A673 (cell line): ENCODE results near the gene ABCA7.

Experiments used
- CTCF ChIP-seq: fragments of 300-800, 200-600 bp; sonication (generic); conservative IDR thresholded peaks from 2 replicates; pipeline ENCODE4 v1.5.1; 2017; ENCODE audit warnings: low read depth, mild to moderate bottlenecking, antibody characterized with exemption, low read length, moderate library complexity, mixed read lengths
- EZH2 ChIP-seq: fragments of 200-600 bp; sonication (generic); IDR thresholded peaks from 2 replicates; pipeline ENCODE4 v1.6.1; 2017; ENCODE audit warnings: borderline replicate concordance, low read depth, mild to moderate bottlenecking, mixed read lengths, antibody characterized with exemption, low read length; ENCODE audit not compliant: poor library complexity, severe bottlenecking

- TF ChIP-seq CTCF (no peak), EZH2 (no peak)
Observed at GRCh38 chr19:1105008-1105872, 65.3 kb downstream of the ABCA7 start.
